ENCODE measurements around the gene TAOK1. TPM values are rescaled to one million over a fixed set of nuclear protein-coding genes. Genes with fewer than 3 reads are reported as not detected.

Gene TAOK1
- total RNA-seq, 2 experiments from 2014 or later: 21.8 to 21.9 TPM

DNA sequence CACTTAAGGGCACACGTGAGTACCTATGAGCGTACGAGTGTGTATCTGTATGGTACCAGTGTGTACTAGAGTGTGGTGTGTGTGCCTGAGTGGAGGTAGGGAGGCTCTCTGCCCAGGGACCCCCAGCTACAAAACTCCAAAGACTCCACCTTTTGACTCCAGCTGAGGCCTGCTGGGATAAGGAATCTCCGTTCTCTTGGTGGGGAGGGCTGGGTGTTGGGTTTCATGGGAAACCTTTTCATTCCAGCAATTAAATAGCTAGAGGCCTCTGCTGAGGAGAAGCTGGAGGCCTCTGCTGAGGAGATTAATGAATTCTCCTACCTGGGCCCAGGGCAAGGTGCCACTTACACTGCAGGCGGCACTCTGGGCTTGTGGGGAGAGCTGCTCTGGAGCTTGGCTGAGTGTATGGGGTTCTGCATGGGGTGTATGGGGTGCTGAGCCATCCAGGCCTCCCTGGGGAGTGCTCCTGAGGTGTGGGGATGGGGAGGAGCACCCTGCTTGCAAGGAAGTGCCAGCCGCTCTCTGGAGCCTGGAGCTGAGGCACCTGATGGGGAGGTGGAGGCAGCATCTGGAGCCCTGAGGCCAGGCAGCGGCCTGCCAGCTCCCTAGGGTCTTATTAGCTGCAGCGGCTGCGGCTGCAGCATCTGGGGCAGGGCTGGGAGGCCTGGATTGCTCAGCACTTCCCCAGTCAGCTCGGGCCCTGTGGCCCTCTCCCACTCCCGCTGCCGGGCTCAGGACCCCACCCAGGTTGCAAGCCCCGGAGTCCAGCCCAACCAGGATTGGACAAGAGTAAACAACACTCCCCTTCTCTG lies 207.4 kb downstream of the TAOK1 start:
- peaks cover 11% of the 10 kb centered on the region for H3K4me1 Mint-ChIP-seq (ENCODE audit: low read depth)
- intact Hi-C loops (cut with micrococcal nuclease): no loop called here
- no peaks in the 10 kb centered on the region for H3K9me3 Mint-ChIP-seq
- no peaks in the 10 kb centered on the region for H3K27me3 Mint-ChIP-seq (ENCODE audit: low read depth)
- H3K27ac Mint-ChIP-seq: no peak overlapping the region
- CTCF ChIA-PET: interaction anchor here (1.0 to 2.3 kb wide), 4 partner anchors 16 to 36 kb away, joined by 3 to 9 read pairs (median 4); no protein-coding TSS in a partner anchor
- no peak for DNase-seq
- H3K36me3 Mint-ChIP-seq (ENCODE audit: low read depth): no peaks in the 10 kb centered on the region
- no peak overlapping the region for H3K4me3 Mint-ChIP-seq

Other genes starting within 250 kb of the TAOK1 start
- gene MYO18A, start 210.0 kb upstream of the TAOK1 start, total RNA-seq: 10 to 100 TPM; 23.8 to 25.0 TPM
- gene CRYBA1, start 143.5 kb upstream of the TAOK1 start, total RNA-seq: not detected
- gene NUFIP2, start 96.2 kb upstream of the TAOK1 start, total RNA-seq: 10 to 100 TPM; 51.0 to 57.8 TPM
- gene ABHD15, start 176.7 kb downstream of the TAOK1 start, total RNA-seq: 1 to 10 TPM; 3.7 to 4.0 TPM
- 10 to 100 TPM; 30.9 to 37.2 TPM for gene TP53I13, start 178.3 kb downstream of the TAOK1 start, total RNA-seq
- 10 to 100 TPM; 35.5 to 37.5 TPM for gene GIT1, start 199.3 kb downstream of the TAOK1 start, total RNA-seq
- gene ANKRD13B, start 202.8 kb downstream of the TAOK1 start, total RNA-seq: 10 to 100 TPM; 14.1 to 14.6 TPM
- gene CORO6, start 232.5 kb downstream of the TAOK1 start, total RNA-seq: 10 to 100 TPM; 24.8 to 27.3 TPM